SK-N-MC (cell line): ENCODE measurements around the gene LMLN.

Experiments
- DNase-seq: peaks from one replicate; pipeline ENCODE4 v3.0.0-alpha.2; 2011; ENCODE audit warnings: low read depth, low spot score
- H3K27ac ChIP-seq: fragments of 200-600 bp; sonication (generic); 2 replicates; pipeline ENCODE4 v1.5.1; 2016; ENCODE audit warnings: mixed run types
- H3K36me3 ChIP-seq: fragments of 200-600 bp; sonication (generic); 2 replicates; pipeline ENCODE4 v1.6.1; 2017; ENCODE audit warnings: antibody characterized with exemption, low read length, mixed read lengths; ENCODE audit not compliant: insufficient read depth
- H3K4me3 ChIP-seq: fragments of 200-600 bp; sonication (generic); 2 replicates; pipeline ENCODE4 v1.5.1; 2016
- H3K9ac ChIP-seq: fragments of 200-600 bp; sonication (generic); 2 replicates; pipeline ENCODE4 v1.8.0; 2017; ENCODE audit warnings: mixed run types, mixed read lengths; ENCODE audit not compliant: insufficient read length
- H3K9me3 ChIP-seq: fragments of 200-600 bp; sonication (generic); 2 replicates; pipeline ENCODE4 v1.6.1; 2017; ENCODE audit warnings: low read depth, mild to moderate bottlenecking, antibody characterized with exemption, low read length, moderate library complexity, mixed read lengths
- EZH2 ChIP-seq: fragments of 200-600 bp; sonication (generic); IDR thresholded peaks from one replicate; pipeline ENCODE4 v1.6.1; 2017; ENCODE audit warnings: antibody characterized with exemption
- FOXP2 ChIP-seq: optimal IDR thresholded peaks from 2 replicates; pipeline ENCODE3; 2011; ENCODE audit warnings: mild to moderate bottlenecking, moderate library complexity; ENCODE audit not compliant: insufficient read depth; ENCODE audit errors: extremely low read length, control extremely low read depth
- POLR2AphosphoS5 ChIP-seq: IDR thresholded peaks from 2 replicates; pipeline ENCODE4 v1.6.1; 2012; ENCODE audit warnings: mild to moderate bottlenecking, low read depth, low read length, borderline replicate concordance

Gene LMLN

GRCh38 chr3:198017090-198017489 lies 57.1 kb downstream of the LMLN start:
- H3K4me3 ChIP-seq: no peak overlapping the region
- no peak for DNase-seq
- H3K9me3 ChIP-seq: no peaks in the 10 kb centered on the region
- no peak for TF ChIP-seq POLR2AphosphoS5
- TF ChIP-seq FOXP2: no peak
- no peak for TF ChIP-seq EZH2
- H3K36me3 ChIP-seq: peaks cover 6% of the 10 kb centered on the region; the same call in 1 of the 2 replicates
- no peak overlapping the region for H3K9ac ChIP-seq
- H3K27ac ChIP-seq: no peak overlapping the region

- H3K9me3 ChIP-seq: no peaks in the 10 kb centered on the region
- no peak overlapping the region for H3K4me3 ChIP-seq
- H3K36me3 ChIP-seq: peaks cover 10% of the 10 kb centered on the region
- no peak overlapping the region for H3K27ac ChIP-seq
- TF ChIP-seq EZH2 (no peak), POLR2AphosphoS5 (no peak), FOXP2 (no peak)
- DNase-seq: no peak
- no peak overlapping the region for H3K9ac ChIP-seq
These were observed 58.4 kb downstream of the LMLN start for GRCh38 chr3:198018416-198018815.

DNA sequence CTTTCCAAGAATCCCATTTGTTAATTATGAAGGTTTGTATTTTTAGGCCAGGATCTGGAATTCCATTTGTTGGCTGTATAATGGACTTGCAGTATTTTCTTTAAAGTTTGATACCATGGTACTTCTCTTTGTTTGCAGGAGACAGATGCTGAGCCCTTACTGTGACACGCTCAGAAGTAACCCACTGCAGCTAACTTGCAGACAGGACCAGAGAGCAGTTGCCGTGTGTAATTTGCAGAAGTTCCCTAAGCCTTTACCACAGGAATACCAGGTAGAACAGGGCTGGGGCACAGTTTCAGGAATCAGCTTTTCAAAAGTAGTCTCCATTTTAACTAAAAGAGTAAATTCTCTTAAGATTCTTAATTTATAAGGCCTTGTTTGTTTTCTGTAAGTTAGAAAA lies 59.1 kb downstream of the LMLN start:
- TF ChIP-seq FOXP2 (no peak), POLR2AphosphoS5 (no peak), EZH2 (no peak)
- no peak overlapping the region for H3K27ac ChIP-seq
- no peak for DNase-seq

GRCh38 chr3:198021320-198021719 lies 61.3 kb downstream of the LMLN start:
- TF ChIP-seq EZH2 (no peak), FOXP2 (no peak), POLR2AphosphoS5 (no peak)
- Histone ChIP-seq H3K9me3 (no peaks in the 10 kb centered on the region), H3K36me3 (peaks cover 16% of the 10 kb centered on the region), H3K9ac (no peak overlapping the region), H3K4me3 (no peak overlapping the region), H3K27ac (no peak overlapping the region)
- DNase-seq: no peak

More for the DNA sequence above, 59.1 kb downstream of the LMLN start:
- H3K9ac ChIP-seq: no peak overlapping the region
- no peak overlapping the region for H3K4me3 ChIP-seq
- H3K9me3 ChIP-seq: no peaks in the 10 kb centered on the region
- peaks cover 10% of the 10 kb centered on the region for H3K36me3 ChIP-seq

- Histone ChIP-seq H3K27ac (no peak overlapping the region), H3K9ac (no peak overlapping the region), H3K4me3 (no peak overlapping the region), H3K9me3 (no peaks in the 10 kb centered on the region), H3K36me3 (peaks cover 23% of the 10 kb centered on the region)
- no peak for TF ChIP-seq FOXP2
- TF ChIP-seq EZH2: no peak
- no peak for TF ChIP-seq POLR2AphosphoS5
- DNase-seq: no peak
These were observed 62.6 kb downstream of the LMLN start for GRCh38 chr3:198022604-198023003.

DNA sequence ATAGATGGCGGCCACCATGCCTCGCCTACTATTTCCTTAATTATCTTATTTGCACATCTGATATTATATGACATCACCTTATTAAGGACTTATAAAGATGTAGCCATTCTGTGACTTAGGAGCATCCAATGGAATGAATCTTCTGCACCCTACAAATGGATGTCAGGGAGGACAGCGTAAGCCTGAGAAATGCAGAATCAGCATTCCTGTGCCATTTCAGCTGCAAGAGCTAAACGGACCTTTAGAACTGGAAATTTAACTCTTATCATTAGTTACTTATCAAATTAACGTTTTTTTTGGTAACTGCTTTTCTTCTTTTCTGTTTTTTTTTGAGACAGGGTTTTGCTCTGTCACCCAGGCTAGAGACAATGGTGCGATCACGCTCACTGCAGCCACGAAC lies 65.6 kb downstream of the LMLN start:
- Histone ChIP-seq H3K27ac (no peak overlapping the region), H3K9ac (no peak overlapping the region), H3K36me3 (peaks cover 23% of the 10 kb centered on the region), H3K9me3 (no peaks in the 10 kb centered on the region), H3K4me3 (no peak overlapping the region)
- no peak for DNase-seq
- no peak for TF ChIP-seq EZH2

GRCh38 chr3:198026620-198027019 lies 66.6 kb downstream of the LMLN start:
- no peak for DNase-seq
- no peak overlapping the region for H3K27ac ChIP-seq
- H3K9me3 ChIP-seq: no peaks in the 10 kb centered on the region
- peaks cover 26% of the 10 kb centered on the region for H3K36me3 ChIP-seq
- no peak overlapping the region for H3K4me3 ChIP-seq
- H3K9ac ChIP-seq: no peak overlapping the region
- no peak for TF ChIP-seq POLR2AphosphoS5
- no peak for TF ChIP-seq EZH2
- no peak for TF ChIP-seq FOXP2

- H3K4me3 ChIP-seq: no peak overlapping the region
- no peak overlapping the region for H3K9ac ChIP-seq
- H3K36me3 ChIP-seq: peaks cover 21% of the 10 kb centered on the region
- no peak for TF ChIP-seq FOXP2
- no peak for TF ChIP-seq POLR2AphosphoS5
- TF ChIP-seq EZH2: no peak
- H3K9me3 ChIP-seq: no peaks in the 10 kb centered on the region
- no peak for DNase-seq
- no peak overlapping the region for H3K27ac ChIP-seq
These were observed 67.2 kb downstream of the LMLN start for GRCh38 chr3:198027045-198027798.

DNA sequence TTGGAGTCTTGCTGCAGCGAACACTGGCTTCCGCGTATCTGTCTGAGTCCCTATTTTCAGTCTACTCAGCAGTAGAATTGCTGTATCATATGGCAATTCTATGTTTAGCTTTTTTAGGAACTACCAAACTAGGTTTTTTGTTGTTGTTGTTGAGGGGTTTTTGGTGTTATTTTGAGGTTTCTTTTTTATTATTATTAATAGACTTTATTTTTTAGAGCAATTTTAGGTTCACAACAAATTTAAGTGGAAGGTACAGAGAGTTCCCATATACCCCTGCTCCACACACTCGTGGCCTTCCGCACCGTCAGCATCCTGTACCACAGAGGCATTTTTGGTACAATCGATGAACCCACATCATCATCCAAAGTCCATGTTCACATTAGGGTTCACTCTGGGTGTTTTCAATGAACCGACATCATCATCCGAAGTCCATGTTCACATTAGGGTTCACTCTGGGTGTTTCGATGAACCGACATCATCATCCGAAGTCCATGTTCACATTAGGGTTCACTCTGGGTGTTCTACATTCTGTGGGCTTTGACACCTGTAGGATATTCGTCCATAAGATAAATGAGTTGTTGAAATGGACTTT lies 67.9 kb downstream of the LMLN start:
- no peaks in the 10 kb centered on the region for H3K9me3 ChIP-seq
- no peak overlapping the region for H3K27ac ChIP-seq
- TF ChIP-seq EZH2: no peak
- no peak for TF ChIP-seq FOXP2
- no peak for TF ChIP-seq POLR2AphosphoS5
- peaks cover 18% of the 10 kb centered on the region for H3K36me3 ChIP-seq
- H3K4me3 ChIP-seq: no peak overlapping the region
- no peak overlapping the region for H3K9ac ChIP-seq
- DNase-seq: no peak
